Keratinocyte (primary cell): Measurements from ENCODE around the gene ANKRD28.

Experiments used
- EZH2 ChIP-seq: IDR thresholded peaks from one replicate; pipeline ENCODE4 v1.6.1; 2012; ENCODE audit warnings: inconsistent platforms, mild to moderate bottlenecking, low read length, moderate library complexity
- TF ChIP-seq, protein P1 (sequence below), 3 experiments: IDR thresholded peaks in 1 of 3; conservative IDR thresholded peaks in 1 of 3; optimal IDR thresholded peaks in 1 of 3; 2 replicates in 2 of 3; 3 replicates in 1 of 3; pipeline versions ENCODE3 to v1.5.1; 2011; ENCODE audit warnings: low read length in 3 of 3, mild to moderate bottlenecking in 3 of 3, moderate library complexity in 2 of 3, control low read depth in 1 of 3, inconsistent platforms in 1 of 3; ENCODE audit not compliant: insufficient read depth in 2 of 3; ENCODE audit errors: extremely low read depth in 1 of 3

DNA sequence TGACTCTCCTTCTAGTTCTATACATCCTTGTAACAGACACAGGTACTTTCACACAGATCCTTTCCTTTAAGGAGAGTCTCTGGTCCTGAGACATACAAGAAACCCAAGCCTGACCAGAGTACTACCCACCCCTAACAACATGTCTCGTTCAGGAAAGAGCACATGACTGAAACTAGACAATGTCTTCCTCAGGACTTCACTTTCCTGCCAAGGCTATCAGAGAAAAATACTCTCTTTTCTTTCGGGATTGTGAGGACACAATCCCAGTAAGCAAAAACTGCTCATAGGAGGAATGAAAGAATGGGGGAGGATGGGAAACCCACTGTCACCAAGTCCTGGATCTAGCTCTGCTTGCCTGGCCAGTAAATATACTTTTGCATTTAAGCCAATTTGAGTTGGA is 11.5 kb upstream of the ANKRD28 start:
- TF ChIP-seq, protein P1, sequence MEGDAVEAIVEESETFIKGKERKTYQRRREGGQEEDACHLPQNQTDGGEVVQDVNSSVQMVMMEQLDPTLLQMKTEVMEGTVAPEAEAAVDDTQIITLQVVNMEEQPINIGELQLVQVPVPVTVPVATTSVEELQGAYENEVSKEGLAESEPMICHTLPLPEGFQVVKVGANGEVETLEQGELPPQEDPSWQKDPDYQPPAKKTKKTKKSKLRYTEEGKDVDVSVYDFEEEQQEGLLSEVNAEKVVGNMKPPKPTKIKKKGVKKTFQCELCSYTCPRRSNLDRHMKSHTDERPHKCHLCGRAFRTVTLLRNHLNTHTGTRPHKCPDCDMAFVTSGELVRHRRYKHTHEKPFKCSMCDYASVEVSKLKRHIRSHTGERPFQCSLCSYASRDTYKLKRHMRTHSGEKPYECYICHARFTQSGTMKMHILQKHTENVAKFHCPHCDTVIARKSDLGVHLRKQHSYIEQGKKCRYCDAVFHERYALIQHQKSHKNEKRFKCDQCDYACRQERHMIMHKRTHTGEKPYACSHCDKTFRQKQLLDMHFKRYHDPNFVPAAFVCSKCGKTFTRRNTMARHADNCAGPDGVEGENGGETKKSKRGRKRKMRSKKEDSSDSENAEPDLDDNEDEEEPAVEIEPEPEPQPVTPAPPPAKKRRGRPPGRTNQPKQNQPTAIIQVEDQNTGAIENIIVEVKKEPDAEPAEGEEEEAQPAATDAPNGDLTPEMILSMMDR (optimal IDR thresholded peaks at IDR 0.05 in 1 of 3, IDR thresholded peaks at IDR 0.05 in 1 of 3, conservative IDR thresholded peaks at IDR 0.05 in 1 of 3; ENCODE audit: extremely low read depth in 1 of 3, insufficient read depth in 2 of 3, low read length in 3 of 3) = no peak
- TF ChIP-seq EZH2 = no peak
